Activated T-helper 1 cell treated with anti-CD3 and anti-CD28 coated beads, Interleukin-2, amount 50 U/mL, for 16 hours (primary cell): ENCODE measurements around the gene RPAP3.
"Not testable (repeated sequence)": the region's sequence is repeated elsewhere in the genome, so short reads cannot be mapped to it uniquely, and the experiment has no call there.

ENCODE experiments used
- DNase-seq, 2 donors: peaks; one replicate each; pipeline ENCODE4 v3.0.0-alpha.2; 2020; ENCODE audit warnings: low read depth in 1 of 2, low spot score in 1 of 2

Gene RPAP3

GRCh38 chr12:47679785-47680184, 26.0 kb downstream of the RPAP3 start:
- DNase-seq = no peak

GRCh38 chr12:47672068-47672467, 33.8 kb downstream of the RPAP3 start:
- DNase-seq = no peak

- not testable (repeated sequence) for DNase-seq
Observed at GRCh38 chr12:47667935-47668334, 37.9 kb downstream of the RPAP3 start.

GRCh38 chr12:47652521-47653234, 53.2 kb downstream of the RPAP3 start:
- DNase-seq = no peak

- peak in 1 of 2 donors; percentile 10 for DNase-seq
Observed at GRCh38 chr12:47651368-47652254, 54.2 kb downstream of the RPAP3 start.

- no peak for DNase-seq
Observed at GRCh38 chr12:47650469-47650868, 55.4 kb downstream of the RPAP3 start.

- DNase-seq = no peak
Observed at GRCh38 chr12:47649381-47649780, 56.4 kb downstream of the RPAP3 start.

- DNase-seq = no peak
Observed at GRCh38 chr12:47648056-47648579, 57.7 kb downstream of the RPAP3 start.

GRCh38 chr12:47642310-47642709, 63.5 kb downstream of the RPAP3 start:
- DNase-seq = not testable (repeated sequence)

GRCh38 chr12:47636908-47637780, 68.7 kb downstream of the RPAP3 start:
- no peak for DNase-seq

GRCh38 chr12:47635770-47636169, 70.1 kb downstream of the RPAP3 start:
- not testable (repeated sequence) for DNase-seq

GRCh38 chr12:47634127-47634526, 71.7 kb downstream of the RPAP3 start:
- no peak for DNase-seq

GRCh38 chr12:47621960-47622359, 83.9 kb downstream of the RPAP3 start:
- no peak for DNase-seq

- DNase-seq = no peak
Observed at GRCh38 chr12:47617476-47617875, 88.4 kb downstream of the RPAP3 start.

GRCh38 chr12:47616440-47616839, 89.4 kb downstream of the RPAP3 start:
- no peak for DNase-seq

GRCh38 chr12:47615711-47616110, 90.1 kb downstream of the RPAP3 start:
- DNase-seq = no peak

GRCh38 chr12:47614521-47614920, 91.3 kb downstream of the RPAP3 start:
- DNase-seq = no peak

- no peak for DNase-seq
Observed at GRCh38 chr12:47612953-47613352, 92.9 kb downstream of the RPAP3 start.

GRCh38 chr12:47611906-47612305, 93.9 kb downstream of the RPAP3 start:
- no peak for DNase-seq
